GM10248 (cell line): Measurements from ENCODE around the gene PDE11A.
A peak's percentile ranks its signal among the peaks of the same experiment; 100 is the strongest.

Experiments used
- CTCF ChIA-PET: fragments of 300-600 bp; sonication (Branson Sonifier 250); formaldehyde crosslinking; extraction: SDS; loops from one replicate; lab custom pipeline; 2021; ENCODE audit warnings: antibody characterized with exemption; lab: Yijun Ruan, JAX
- POLR2A ChIA-PET: fragments of 350-650 bp; sonication (Branson Sonifier 250); formaldehyde crosslinking; extraction: SDS; loops from one replicate; lab custom pipeline; 2020; ENCODE audit warnings: antibody characterized with exemption; lab: Yijun Ruan, JAX
- DNase-seq: peaks from one replicate; pipeline ENCODE4 v3.0.0; 2012; ENCODE audit errors: extremely low spot score
- TF ChIP-seq, protein P1 (sequence below): IDR thresholded peaks from 2 replicates; pipeline ENCODE4 v1.5.1; 2012; ENCODE audit warnings: mild to moderate bottlenecking, low read depth; ENCODE audit errors: extremely low read depth, missing control alignments, control extremely low read depth

Gene PDE11A

DNA sequence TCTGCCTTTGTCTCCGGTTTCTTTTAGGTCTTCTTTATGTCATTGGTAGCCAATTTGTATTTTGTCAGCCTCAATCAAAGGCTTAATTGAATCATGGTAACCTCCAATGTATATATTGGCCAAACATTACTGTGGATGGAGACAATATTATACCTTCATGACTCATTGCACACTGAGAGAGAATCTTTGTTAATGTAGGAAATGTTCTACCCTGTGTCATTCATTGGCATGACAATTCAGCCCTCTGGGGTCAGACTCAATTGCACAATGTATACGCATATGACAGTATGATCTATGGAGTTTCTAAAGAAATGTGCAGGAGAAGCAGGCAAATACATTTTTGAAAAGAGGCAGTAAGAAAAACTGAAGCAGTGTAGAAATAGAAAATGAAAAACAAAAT is 162.6 kb downstream of the PDE11A start:
- TF ChIP-seq, protein P1, sequence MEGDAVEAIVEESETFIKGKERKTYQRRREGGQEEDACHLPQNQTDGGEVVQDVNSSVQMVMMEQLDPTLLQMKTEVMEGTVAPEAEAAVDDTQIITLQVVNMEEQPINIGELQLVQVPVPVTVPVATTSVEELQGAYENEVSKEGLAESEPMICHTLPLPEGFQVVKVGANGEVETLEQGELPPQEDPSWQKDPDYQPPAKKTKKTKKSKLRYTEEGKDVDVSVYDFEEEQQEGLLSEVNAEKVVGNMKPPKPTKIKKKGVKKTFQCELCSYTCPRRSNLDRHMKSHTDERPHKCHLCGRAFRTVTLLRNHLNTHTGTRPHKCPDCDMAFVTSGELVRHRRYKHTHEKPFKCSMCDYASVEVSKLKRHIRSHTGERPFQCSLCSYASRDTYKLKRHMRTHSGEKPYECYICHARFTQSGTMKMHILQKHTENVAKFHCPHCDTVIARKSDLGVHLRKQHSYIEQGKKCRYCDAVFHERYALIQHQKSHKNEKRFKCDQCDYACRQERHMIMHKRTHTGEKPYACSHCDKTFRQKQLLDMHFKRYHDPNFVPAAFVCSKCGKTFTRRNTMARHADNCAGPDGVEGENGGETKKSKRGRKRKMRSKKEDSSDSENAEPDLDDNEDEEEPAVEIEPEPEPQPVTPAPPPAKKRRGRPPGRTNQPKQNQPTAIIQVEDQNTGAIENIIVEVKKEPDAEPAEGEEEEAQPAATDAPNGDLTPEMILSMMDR: no peak
- CTCF ChIA-PET: no interaction called here
- POLR2A ChIA-PET: no interaction called here
- no peak for DNase-seq

- DNase-seq: no peak
- TF ChIP-seq, protein P1: no peak
- ChIA-PET CTCF (no interaction called here), POLR2A (no interaction called here)
Measured at GRCh38 chr2:177908824-177909223, 163.8 kb downstream of the PDE11A start.

GRCh38 chr2:177908182-177908581 is 164.4 kb downstream of the PDE11A start:
- CTCF ChIA-PET: interaction anchor here (1.8 kb wide), 1 partner anchor 10 kb away, joined by 6 read pairs; no protein-coding TSS in a partner anchor

GRCh38 chr2:177906041-177906718 is 166.4 kb downstream of the PDE11A start:
- ChIA-PET CTCF (interaction anchor here (0.7 to 1.8 kb wide), 4 partner anchors 9 to 20 kb away, joined by 3 to 6 read pairs (median 4); no protein-coding TSS in a partner anchor), POLR2A (no interaction called here)
- peak; percentile 53 for DNase-seq
- TF ChIP-seq, protein P1: peak; percentile 90

More at GRCh38 chr2:177908182-177908581, 164.4 kb downstream of the PDE11A start:
- POLR2A ChIA-PET: no interaction called here
- TF ChIP-seq, protein P1: no peak
- no peak for DNase-seq

GRCh38 chr2:177905640-177906039 is 166.9 kb downstream of the PDE11A start:
- TF ChIP-seq, protein P1: no peak
- ChIA-PET CTCF (interaction anchor here (0.7 to 1.8 kb wide), 4 partner anchors 12 to 22 kb away, joined by 3 to 7 read pairs (median 3); no protein-coding TSS in a partner anchor), POLR2A (no interaction called here)
- DNase-seq: no peak

DNA sequence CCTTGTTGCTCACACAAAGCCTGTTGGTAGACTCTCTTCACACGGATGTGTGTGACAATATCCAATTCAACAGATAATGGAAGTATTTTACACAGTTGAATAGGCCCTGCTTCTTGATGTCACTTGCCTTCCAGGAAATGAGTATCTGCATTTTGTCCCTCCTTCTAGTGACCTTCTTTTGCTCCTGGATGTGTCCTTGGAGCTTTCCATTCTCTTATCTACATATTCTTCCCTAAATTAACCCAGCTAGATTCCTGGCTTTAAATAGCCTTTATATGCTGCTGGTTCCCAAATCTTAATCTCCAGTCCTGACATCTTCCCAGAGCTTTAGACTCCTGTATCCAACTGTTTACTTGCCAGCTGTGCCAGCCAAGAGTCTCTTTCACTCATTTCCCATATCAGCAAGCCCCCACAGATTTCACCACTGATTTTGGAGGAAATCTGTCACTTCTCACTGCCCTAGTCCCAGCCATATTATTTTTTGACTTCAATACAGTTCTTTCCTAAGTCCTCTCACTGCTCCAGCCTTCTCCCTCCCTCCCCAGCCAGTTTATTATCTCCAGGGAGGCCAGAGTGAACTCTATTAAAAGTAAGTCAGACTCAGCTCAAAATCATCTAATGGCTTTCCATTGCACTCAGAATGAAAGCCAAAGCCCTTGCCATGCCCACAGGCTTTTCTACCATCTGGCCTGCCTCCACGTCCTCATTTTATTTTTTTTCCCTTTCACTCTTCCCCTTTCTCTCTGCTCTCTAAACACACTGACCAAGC is 170.0 kb downstream of the PDE11A start:
- DNase-seq: no peak
- ChIA-PET POLR2A (no interaction called here), CTCF (no interaction called here)
- TF ChIP-seq, protein P1: no peak
